ENCODE results near the gene CXCL11. TPM values are rescaled to one million over a fixed set of nuclear protein-coding genes. Genes with fewer than 3 reads are reported as not detected.

The CXCL11 gene
- total and polyA plus RNA-seq, 2 of the 13 experiments (the other 11 are each of a cell fraction or from before 2014, with no cell fraction given): 0.08 TPM; not detected in 1

DNA sequence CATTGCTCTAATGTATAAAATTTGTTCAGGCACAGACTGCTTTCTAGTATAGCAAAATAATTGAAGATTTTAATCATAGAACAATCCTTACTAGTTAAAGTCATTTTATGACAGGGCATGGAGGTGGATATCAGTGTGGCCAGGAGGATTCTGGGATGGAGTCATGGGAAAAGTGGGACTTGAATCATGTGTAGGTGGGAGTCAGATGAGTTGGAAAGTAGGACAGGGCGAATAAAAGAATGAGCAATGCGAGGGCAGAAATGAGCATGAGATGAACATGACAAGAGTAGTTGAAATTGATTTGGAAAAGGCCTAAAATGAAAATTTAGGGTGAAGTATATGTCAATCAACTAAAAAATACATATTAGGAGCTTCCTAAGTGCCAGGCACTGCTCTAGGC, 37.9 kb downstream of the CXCL11 start:
- Histone ChIP-seq H3K9ac (ENCODE audit: insufficient read depth, low read depth, low read length) (no peak overlapping the region), H3K4me2 (ENCODE audit: low read depth, low read length) (no peak overlapping the region), H3K4me1 (ENCODE audit: insufficient read depth, low read length) (no peaks in the 10 kb centered on the region), H3K9me3 (ENCODE audit: low read length) (no peaks in the 10 kb centered on the region), H2AFZ (ENCODE audit: low read length) (no peak overlapping the region), H3K27me3 (ENCODE audit: control insufficient read depth in 1 of 2, insufficient read depth in 2 of 2, low read length in 2 of 2) (peaks cover 0 to 4% of the 10 kb centered on the region in 2 experiments; a peak in 1 of 5 replicates), H4K20me1 (ENCODE audit: insufficient read depth, low read length) (no peaks in the 10 kb centered on the region), H3K4me3 (replicated peaks in 1 of 3; ENCODE audit: insufficient read depth in 1 of 3, low read depth in 2 of 3, low read length in 3 of 3) (no peak overlapping the region), H3K36me3 (replicated peaks in 1 of 2; ENCODE audit: control insufficient read depth in 1 of 2, insufficient read depth in 2 of 2, low read length in 2 of 2) (no peaks in the 10 kb centered on the region), H3K27ac (ENCODE audit: extremely low read length, insufficient read depth, low read length) (no peak overlapping the region), H3K79me2 (ENCODE audit: insufficient read depth, low read length) (no peaks in the 10 kb centered on the region)
- in situ Hi-C loops (cut with HindIII; ENCODE audit: extremely low pct_ligation_motif_present, low pct_unique_long_range_greater_than_20kb): loop anchor here (5.0 kb wide), 1 partner anchor 69 kb away; no protein-coding TSS in a partner anchor
- ChIA-PET CTCF (ENCODE audit: low intra/inter-chr PET ratio, low total read pairs) (no interaction called here), POLR2A (no interaction called here)
- intact Hi-C loops (cut with micrococcal nuclease; ENCODE audit: unreplicated experiment): loop anchor here (5.0 kb wide), 1 partner anchor 81 kb away; no protein-coding TSS in a partner anchor
- TF ChIP-seq MTF1 (CRISPR knock-in tag; IDR thresholded peaks at IDR 0.05): no peak
- TF ChIP-seq, protein P1, sequence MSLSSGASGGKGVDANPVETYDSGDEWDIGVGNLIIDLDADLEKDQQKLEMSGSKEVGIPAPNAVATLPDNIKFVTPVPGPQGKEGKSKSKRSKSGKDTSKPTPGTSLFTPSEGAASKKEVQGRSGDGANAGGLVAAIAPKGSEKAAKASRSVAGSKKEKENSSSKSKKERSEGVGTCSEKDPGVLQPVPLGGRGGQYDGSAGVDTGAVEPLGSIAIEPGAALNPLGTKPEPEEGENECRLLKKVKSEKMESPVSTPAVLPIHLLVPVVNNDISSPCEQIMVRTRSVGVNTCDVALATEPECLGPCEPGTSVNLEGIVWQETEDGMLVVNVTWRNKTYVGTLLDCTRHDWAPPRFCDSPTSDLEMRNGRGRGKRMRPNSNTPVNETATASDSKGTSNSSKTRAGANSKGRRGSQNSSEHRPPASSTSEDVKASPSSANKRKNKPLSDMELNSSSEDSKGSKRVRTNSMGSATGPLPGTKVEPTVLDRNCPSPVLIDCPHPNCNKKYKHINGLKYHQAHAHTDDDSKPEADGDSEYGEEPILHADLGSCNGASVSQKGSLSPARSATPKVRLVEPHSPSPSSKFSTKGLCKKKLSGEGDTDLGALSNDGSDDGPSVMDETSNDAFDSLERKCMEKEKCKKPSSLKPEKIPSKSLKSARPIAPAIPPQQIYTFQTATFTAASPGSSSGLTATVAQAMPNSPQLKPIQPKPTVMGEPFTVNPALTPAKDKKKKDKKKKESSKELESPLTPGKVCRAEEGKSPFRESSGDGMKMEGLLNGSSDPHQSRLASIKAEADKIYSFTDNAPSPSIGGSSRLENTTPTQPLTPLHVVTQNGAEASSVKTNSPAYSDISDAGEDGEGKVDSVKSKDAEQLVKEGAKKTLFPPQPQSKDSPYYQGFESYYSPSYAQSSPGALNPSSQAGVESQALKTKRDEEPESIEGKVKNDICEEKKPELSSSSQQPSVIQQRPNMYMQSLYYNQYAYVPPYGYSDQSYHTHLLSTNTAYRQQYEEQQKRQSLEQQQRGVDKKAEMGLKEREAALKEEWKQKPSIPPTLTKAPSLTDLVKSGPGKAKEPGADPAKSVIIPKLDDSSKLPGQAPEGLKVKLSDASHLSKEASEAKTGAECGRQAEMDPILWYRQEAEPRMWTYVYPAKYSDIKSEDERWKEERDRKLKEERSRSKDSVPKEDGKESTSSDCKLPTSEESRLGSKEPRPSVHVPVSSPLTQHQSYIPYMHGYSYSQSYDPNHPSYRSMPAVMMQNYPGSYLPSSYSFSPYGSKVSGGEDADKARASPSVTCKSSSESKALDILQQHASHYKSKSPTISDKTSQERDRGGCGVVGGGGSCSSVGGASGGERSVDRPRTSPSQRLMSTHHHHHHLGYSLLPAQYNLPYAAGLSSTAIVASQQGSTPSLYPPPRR (CRISPR knock-in tag; IDR thresholded peaks at IDR 0.05; ENCODE audit: borderline replicate concordance): no peak
- no peak for TF ChIP-seq TEAD2 (CRISPR knock-in tag; IDR thresholded peaks at IDR 0.05)
- TF ChIP-seq ZNF331 (CRISPR knock-in tag; IDR thresholded peaks at IDR 0.05): no peak
- no peak for TF ChIP-seq BORCS8-MEF2B (CRISPR knock-in tag; IDR thresholded peaks at IDR 0.05)
- TF ChIP-seq RNF2 (conservative IDR thresholded peaks at IDR 0.05; ENCODE audit: low read depth): no peak
- no peak for TF ChIP-seq RARG (CRISPR knock-in tag; IDR thresholded peaks at IDR 0.05; ENCODE audit: low read depth)
- no peak for TF ChIP-seq TOE1 (CRISPR knock-in tag; IDR thresholded peaks at IDR 0.05)
- TF ChIP-seq, protein P2, sequence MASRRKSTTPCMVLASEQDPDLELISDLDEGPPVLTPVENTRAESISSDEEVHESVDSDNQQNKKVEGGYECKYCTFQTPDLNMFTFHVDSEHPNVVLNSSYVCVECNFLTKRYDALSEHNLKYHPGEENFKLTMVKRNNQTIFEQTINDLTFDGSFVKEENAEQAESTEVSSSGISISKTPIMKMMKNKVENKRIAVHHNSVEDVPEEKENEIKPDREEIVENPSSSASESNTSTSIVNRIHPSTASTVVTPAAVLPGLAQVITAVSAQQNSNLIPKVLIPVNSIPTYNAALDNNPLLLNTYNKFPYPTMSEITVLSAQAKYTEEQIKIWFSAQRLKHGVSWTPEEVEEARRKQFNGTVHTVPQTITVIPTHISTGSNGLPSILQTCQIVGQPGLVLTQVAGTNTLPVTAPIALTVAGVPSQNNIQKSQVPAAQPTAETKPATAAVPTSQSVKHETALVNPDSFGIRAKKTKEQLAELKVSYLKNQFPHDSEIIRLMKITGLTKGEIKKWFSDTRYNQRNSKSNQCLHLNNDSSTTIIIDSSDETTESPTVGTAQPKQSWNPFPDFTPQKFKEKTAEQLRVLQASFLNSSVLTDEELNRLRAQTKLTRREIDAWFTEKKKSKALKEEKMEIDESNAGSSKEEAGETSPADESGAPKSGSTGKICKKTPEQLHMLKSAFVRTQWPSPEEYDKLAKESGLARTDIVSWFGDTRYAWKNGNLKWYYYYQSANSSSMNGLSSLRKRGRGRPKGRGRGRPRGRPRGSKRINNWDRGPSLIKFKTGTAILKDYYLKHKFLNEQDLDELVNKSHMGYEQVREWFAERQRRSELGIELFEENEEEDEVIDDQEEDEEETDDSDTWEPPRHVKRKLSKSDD (CRISPR knock-in tag; IDR thresholded peaks at IDR 0.05; ENCODE audit: low read depth): no peak
- no peak for TF ChIP-seq ZNF562 (CRISPR knock-in tag; IDR thresholded peaks at IDR 0.05; ENCODE audit: borderline replicate concordance)
- no peak for DNase-seq (ENCODE audit: low spot score)
- FAIRE-seq: no peak
- WGBS (ENCODE audit: low lambda C conversion rate): 69% methylated on average over 2 of the region's 2 CpGs
- no peak for ATAC-seq
- no TSS peak for BruUV-seq (replicated peaks)
